GM18511 (cell line): ENCODE data around the gene TOMM34.
A peak's percentile ranks its signal among the peaks of the same experiment; 100 is the strongest.

Source experiments
- ATAC-seq: cut with Tn5 transposase; IDR thresholded peaks from one replicate; pipeline ENCODE4 v1.9.1; 2021; ENCODE audit warnings: mild to moderate bottlenecking, moderate library complexity; ENCODE audit not compliant: unreplicated experiment

Gene TOMM34

GRCh38 chr20:44936510-44936909 is 23.7 kb downstream of the TOMM34 start:
- ATAC-seq, result no peak

DNA sequence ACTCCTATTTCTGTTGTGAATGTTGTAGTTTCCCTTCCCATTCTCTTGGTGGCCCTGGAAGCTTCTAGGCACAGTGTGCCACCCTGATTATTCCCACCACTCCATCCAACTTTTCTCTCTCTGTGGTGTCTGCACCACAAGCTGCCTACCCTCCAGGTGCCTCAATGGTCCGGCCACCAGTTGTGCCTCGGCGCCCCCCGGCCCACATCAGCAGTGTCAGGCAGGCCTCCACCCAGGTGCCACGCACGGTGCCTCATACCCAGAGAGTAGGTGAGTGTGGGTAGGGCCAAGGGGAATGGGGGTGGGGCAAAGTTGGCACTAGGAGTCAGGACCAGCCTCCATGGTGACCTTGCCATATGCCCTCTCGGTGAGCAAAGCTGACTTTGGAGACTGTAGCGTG is 27.3 kb downstream of the TOMM34 start:
- no peak for ATAC-seq

- ATAC-seq, result no peak
These were observed 28.3 kb downstream of the TOMM34 start for GRCh38 chr20:44931911-44932310.

DNA sequence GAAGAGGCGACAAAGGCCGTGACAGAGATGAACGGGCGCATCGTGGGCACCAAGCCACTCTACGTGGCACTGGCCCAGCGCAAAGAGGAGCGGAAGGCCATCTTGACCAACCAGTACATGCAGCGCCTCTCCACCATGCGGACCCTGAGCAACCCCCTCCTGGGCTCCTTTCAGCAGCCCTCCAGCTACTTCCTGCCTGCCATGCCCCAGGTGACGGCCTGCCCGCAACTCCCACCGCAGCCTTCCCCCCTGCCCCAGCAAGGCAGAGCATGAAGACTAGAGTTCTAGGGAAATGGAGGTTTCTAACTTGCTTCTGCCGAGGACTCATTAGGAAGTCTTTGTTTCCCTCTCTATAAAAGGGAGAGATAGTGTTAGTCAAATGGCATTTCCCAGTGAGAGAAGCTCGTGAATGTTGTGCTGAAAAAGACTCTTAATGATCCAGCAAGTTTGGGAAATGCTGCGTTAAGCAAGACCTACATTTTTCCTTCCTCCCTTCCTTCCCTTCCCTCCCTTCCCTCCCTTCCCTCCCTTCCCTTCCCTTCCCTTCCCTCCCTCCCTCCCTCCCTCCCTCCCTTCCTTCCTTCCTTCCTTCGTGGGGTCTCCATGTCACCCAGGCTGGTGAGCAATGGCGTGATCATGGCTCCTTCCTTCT is 29.6 kb downstream of the TOMM34 start:
- ATAC-seq, result no peak

GRCh38 chr20:44928595-44928994 is 31.6 kb downstream of the TOMM34 start:
- ATAC-seq, result no peak

- ATAC-seq, result no peak
These were observed 35.7 kb downstream of the TOMM34 start for GRCh38 chr20:44924541-44924940.

DNA sequence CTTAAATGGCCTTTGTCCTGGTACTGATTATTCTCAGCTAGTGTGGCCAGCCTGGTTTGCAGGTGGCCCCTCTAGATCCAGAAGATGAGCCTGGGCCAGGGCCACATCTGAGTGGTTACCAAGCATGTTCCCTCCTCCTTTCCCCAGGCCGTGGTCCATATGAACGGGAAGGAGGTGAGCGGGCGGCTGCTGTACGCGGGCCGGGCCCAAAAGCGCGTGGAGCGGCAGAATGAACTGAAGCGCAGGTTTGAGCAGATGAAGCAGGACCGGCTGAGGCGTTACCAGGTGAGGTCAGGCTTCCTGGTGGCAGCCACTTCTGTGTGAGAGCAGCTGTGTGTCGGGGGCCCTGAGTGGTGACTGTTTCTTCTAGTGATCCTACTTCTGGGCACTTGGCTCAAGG is 38.8 kb downstream of the TOMM34 start:
- ATAC-seq, result no peak

DNA sequence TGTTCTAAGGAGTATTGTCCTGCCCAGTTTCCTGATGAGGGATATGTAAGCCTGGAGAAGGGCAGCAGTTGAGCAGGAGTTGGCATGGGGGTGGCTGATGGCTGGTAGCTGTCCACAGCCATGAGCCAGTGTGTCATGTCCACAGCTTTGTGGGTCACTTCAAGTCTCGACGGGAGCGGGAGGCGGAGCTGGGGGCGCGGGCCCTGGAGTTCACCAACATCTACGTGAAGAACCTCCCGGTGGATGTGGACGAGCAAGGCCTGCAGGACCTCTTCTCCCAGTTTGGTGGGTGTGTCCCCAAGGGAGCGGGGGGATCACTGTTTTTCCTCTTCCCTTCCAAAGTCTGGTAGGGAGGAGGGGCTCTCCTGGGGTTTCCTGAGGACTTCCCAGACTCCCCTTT is 41.4 kb downstream of the TOMM34 start:
- no peak for ATAC-seq

DNA sequence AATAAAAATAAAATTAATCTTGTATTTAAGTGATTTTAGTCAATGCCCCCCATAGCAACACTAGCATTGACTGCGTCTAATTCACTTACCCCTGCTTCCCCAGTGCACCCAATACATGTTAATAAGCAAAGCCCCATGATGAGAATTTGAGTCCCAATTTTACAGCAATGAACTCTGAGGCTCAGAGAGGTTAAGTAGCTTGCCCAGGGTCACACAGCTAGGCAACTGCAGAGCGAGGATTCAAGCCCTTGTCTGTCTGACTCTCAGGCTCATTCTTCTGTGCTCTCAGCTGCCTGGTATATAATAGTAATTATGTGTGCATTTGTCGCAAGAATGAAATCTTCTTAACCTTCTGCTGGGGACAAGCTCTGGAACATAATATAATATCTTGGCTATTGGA is 41.9 kb downstream of the TOMM34 start:
- ATAC-seq, result no peak

GRCh38 chr20:44917399-44917798 is 42.8 kb downstream of the TOMM34 start:
- ATAC-seq, result no peak

DNA sequence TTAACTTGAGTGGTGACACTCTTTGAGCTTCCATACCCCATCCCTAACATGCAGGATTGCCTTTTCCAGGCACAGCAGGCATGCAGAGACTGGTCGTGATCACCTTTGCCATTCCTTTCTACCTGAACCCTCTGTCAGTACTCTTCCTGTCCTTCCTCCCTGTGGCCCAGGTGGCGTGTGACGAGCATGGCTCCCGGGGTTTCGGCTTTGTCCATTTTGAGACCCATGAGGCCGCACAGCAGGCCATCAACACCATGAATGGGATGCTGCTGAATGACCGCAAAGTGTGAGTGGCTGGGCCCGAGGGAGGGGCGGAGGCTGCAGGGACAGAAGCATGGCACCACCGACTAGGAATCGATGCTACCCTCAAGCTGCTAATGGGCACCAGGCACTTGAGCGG is 43.6 kb downstream of the TOMM34 start:
- no peak for ATAC-seq

- no peak for ATAC-seq
These were observed 45.3 kb downstream of the TOMM34 start for GRCh38 chr20:44914924-44915323.

DNA sequence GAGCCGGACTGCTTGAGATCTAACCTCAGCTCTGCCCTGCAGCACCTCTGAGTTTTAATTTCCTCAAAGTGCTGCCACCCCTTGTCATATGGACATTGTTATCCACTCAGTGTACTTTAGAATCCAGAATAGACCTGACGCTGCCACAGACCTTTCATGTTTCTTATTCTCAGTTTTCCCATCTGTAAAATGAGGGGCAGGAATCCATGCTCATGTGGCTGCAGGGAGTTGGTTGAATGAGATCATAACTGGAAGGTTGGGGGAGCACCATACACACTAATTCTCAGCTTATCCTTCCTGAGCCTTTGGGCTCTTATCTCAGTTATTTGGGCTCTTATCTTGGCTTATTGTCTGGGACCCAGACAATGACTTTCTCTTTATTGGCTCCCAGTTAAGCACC is 48.0 kb downstream of the TOMM34 start:
- no peak for ATAC-seq

DNA sequence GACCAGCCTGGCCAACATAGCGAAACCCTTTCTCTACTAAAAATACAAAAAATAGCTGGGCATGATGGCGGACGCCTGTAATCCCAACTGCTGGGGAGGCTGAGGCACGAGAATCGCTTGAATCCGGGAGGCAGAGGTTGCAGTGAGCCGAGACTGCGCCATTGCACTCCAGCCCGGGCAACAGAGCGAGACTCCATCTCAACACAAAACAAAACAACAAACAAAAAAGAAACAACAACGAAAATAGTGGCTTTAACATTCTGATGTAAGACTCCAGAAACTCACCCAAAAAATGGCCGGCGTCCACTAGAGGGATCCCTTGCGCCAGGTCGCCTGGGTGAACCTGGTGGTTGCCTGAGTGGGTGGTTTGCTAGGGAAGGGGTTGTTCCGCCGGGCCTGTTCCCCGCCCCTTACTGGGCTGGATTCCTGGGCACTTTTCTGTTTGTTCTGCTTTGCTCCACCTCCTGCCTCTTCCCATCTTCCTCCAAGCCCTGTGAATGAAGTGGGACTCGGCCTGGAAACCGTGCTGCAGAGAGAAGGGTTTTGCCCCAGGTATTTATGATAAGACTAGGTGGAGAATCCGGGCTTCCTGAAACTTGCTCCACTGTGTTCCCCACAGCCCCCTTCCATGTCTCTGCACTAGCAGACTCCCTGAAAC is 48.8 kb downstream of the TOMM34 start:
- ATAC-seq, result no peak

DNA sequence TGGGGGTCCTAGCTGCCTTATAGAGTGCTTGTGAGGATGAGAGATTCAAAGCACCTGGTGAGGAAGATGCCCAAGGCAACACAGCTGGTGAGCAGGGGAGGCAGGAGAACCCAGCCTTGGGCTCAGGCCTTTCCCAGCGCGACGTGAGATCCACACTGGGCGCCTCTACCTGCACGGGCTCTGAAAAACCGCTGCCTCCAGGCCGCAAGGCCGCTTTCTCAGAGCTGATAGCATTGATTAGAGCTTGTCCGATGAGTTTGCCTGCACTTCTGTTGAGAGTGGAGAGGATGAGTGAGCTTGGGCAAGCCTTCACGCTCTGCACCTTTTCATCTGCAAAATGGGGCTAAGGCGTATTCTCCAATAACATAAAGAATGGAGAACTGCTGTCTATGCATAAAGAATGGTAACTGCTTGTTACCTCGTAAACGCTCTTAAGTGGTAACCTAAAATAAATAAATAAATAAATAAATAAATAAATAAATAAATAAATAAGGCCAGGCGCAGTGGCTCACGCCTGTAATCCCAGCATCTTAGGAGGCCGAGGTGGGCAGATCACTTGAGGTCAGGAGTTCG is 49.4 kb downstream of the TOMM34 start:
- ATAC-seq, result no peak

GRCh38 chr20:44909872-44910689 is 50.1 kb downstream of the TOMM34 start, which contains the start of gene PABPC1L:
PABPC1L (plus strand) TSS chr20:44910060; CDS start chr20:44910144, 84 bp downstream.
- peak; percentile 89 for ATAC-seq

DNA sequence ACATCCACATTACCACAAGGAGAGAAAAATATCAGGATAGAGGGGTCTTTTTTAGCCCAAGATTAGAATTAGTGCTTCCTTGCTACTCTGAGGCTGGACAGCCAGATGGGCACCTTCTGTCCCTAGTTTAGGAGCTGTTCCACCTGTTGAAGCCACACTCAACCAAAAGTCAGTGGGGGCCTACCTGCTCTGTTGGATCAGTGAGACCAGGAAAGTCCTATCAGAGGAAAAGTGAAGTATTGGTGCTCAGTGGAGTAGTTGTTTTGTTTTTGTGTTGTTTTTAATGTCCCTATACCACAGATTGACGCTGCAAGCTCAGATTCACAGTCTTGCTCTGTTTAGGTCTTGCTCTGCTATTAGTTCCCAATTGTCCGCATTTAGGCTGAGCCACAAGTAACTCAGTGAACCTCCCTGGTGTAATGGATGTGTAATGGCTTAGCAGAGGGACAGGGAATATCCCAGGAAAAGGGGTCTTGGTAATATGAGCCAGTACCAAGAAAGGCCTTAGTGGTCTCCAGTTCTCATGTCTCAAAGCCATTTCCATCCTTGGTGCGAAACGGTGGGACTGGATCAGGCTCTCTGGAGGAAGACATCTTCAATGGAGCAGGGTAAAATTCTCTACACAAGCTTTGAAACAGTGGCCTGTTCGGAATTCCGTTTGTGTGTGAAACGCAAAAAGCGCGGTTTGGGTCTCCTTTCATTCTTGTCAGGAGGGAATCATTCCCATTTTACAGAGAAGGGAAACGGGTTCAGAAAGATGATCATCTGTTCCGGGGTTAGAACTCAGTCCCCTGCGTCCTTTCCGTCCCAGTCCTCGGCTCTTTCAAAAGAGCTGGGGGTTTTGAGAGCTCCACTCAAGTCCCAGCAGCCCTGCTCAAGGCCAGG is 51.0 kb downstream of the TOMM34 start:
- ATAC-seq, result no peak

DNA sequence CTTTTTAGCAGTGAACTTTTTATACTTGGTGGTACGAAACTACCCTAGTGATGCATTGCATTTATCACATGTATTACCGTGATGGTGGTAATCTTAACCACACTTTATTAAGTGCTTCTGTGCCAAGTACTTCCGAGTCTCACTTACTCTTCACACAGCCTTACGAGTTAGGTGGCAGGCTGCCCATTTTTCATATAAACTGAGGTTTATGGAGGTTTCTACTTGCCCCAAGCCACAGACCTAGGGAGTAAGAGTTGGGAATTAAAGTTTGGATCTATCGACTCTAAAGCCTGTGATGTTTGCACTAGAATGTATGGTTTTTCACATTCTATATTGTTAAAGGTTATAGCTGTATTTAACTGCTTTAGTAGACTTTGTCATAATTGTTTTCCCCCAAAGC is 55.8 kb downstream of the TOMM34 start:
- ATAC-seq, result no peak

GRCh38 chr20:44901974-44902373 is 58.2 kb downstream of the TOMM34 start:
- no peak for ATAC-seq

DNA sequence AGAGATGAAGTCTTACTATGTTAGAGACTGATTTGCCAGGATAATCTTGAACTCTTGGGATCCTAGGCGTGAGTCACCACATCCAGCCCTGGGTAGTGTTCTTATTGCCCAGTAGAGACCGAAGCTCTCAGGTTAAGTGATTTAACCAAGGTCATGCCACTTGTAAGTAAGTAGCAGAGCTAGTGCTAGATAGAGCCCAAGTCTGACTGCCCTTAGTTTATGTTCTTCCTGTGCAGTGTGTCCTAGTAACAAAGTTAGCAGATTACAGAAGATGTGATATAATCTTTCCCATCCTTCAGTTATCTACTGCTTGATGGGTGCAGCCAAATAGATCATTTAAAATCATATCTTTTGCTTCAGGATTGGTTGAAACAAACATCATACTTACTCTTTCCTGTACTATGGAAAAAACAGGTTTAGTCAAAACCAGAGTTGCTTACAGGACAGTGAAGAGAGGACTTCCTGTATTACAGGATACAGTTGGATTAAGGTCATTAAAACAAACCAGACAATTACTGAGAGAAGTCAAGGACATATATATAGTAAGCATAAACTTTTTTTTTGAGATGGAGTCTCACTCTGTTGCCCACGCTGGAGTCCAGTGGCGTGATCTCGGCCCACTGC is 59.9 kb downstream of the TOMM34 start:
- no peak for ATAC-seq
